GM10847 (cell line): ENCODE measurements around the gene SLC16A1.

Experiments
- POLR2A ChIP-seq: IDR thresholded peaks from 2 replicates; pipeline ENCODE4 v1.6.1; 2011; ENCODE audit not compliant: insufficient read length; ENCODE audit errors: extremely low read depth

The SLC16A1 gene

GRCh38 chr1:112904831-112905261 is 51.1 kb downstream of the SLC16A1 start:
- TF ChIP-seq POLR2A = no peak

DNA sequence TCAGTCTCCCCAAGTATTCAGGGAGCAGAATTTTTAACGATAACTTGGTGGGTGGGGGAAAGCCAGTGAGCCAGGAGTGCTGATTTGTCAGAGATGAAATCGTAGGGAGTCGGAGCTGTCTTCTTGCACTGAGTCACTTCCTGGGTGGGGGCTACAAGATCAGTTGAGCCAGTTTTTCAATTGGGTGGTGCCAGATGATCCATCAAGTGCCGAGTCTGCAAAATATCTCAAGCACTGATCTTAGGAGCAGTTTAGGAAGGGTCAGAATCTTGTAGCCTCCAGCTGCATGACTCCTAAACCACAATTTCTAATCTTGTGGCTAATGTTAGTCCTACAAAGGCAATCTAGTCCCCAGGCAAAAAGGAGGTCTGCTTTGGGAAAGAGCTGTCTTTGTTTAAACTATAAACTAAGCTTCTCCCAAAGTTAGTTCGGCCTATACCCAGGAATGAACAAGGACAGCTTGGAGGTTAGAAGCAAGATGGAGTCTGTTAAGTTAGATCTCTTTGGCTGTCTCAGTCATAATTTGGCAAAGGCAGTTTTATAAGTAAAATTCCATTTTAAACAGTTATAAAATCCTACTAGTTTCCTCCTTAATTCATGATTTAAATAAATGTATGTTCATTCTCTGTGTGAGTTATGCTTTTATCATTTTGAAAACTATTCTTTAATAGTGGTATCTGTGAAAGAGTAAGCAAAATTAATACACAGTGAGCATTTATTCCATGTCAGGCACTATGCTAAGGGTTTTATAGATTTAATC is 51.7 kb downstream of the SLC16A1 start:
- no peak for TF ChIP-seq POLR2A

DNA sequence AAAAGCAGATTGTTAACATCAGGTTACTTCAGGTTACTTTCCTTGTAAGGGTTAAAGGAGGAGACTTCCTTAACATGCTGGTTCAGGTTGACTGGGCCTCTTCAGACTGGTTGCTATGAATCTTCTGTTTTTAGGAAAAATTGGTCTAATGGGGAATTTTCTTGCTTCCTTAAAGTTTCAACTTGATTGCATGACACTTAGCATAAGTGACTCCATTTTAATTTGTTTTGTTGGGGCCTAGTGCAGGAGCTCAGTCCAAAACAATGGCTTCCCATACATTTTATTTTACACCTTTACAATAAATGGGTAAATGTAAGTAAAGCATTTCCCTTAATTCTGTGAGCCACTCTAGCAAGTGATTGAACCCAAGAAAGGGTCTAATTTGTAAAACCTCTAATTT is 53.8 kb downstream of the SLC16A1 start:
- no peak for TF ChIP-seq POLR2A

- no peak for TF ChIP-seq POLR2A
Observed at GRCh38 chr1:112901387-112901786, 54.6 kb downstream of the SLC16A1 start.

DNA sequence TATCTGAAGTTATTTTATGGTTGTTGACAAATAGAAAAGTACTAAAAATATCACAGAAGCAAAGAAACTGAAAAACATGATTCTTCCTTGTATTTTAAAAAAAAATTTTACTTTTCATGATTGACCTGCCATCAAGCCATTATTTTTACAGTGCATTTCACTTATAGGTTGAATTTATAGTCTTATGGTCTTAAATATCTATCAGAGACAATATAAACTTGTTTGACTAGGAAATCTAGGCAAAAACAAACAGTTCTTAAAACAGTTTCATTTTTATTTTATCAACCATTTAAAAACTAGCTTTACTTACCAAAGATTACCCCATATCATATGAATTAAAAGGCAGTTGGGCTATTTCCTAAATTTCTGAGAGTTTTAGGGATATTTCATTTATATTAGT is 59.2 kb downstream of the SLC16A1 start:
- TF ChIP-seq POLR2A = no peak

DNA sequence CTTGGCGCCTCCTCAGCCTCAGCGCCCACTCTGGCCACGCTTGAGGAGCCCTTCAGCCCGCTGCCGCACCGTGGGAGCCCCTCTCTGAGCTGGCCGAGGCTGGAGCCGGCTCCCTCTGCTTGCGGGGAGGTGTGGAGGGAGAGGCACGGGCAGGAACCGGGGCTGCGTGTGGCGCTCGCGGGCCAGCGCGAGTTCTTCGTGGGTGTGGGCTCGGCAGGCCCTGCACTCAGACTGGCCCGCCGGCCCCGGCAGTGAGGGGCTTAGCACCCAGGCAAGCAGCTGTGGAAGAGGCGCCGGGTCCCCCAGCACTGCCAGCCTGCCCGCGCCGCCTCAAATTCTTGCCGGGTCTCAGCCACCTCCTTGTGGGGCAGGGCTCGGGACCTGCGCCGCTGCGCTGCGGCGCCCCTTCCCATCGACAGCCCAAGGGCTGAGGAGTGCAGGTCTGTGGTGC is 61.4 kb downstream of the SLC16A1 start:
- TF ChIP-seq POLR2A = no peak

DNA sequence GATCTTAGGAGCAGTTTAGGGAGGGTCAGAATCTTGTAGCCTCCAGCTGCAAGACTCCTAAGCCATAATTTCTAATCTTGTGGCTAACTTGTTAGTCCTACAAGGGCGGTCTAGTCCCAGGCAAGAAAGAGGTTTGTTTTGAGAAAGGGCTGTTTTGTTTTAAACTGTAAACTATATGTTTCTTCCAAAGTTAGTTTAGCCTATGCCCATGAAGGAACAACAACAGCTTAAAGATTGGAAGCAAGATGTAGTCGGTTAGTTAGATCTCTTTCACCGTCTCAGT is 62.0 kb downstream of the SLC16A1 start:
- TF ChIP-seq POLR2A = no peak

DNA sequence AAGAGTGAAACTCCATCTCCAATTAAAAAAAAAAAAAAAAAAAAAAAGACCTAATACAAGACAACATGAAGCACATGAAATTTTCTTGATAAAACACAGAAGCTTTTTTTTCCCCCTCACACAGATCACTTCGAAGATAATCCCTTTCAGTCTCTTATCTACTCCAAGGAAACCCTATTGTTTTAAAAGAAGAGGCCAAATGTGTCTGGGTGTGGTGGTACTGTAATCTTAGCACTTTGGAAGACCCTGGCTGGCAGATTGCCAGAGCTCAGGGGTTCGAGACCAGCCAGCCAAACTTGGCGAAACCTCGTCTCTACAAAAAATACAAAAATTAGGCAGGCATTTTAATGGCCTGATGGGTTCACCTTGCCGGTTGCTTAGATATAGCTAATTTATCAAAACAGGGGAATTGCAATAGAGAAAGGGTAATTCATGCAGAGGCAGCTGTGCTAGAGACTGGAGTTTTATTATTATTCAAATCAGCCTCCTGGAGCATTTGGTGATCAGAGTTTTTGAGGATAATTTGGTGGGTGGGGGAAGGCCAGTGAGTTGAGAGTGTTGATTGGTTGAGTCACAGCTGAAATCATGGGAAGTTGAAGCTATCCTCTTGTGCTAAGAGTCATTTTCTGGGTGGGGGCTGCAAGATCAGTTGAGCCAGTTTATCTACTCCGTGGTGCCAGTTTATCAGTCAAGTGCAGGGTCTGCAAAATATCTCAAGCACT is 62.5 kb downstream of the SLC16A1 start:
- no peak for TF ChIP-seq POLR2A

DNA sequence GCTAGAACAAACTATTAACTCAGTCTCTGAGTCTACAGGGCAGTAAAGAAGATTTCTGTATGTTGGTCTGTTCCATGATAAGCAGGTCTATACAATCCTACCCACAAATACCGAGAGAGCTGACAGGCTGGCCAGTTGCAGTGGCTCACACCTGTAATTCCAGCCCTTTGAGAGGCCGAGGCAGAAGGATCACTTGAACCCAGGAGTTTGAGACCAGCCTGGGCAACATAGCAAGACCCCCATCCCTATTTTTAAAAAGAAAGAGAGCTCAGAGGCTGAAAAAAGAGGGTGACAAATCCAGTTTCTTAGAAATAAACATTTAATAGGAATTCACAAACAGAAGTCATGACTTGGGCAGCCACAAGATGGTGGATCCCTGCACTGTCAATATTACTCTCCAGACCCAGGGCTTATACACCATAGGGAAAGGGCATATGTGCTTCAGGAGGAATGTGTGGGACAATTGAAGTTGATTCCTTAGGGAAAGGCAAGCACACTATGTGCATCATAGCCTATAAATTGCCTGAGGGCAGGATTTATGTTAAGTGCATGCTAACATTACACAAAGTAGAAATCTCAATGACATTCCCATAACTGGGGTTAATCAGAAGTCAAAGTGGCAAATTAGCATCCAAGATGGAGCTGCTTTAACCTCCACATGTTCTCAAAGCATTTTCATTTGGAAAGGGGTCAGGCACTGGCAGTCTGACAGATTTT is 66.8 kb downstream of the SLC16A1 start:
- TF ChIP-seq POLR2A = no peak

DNA sequence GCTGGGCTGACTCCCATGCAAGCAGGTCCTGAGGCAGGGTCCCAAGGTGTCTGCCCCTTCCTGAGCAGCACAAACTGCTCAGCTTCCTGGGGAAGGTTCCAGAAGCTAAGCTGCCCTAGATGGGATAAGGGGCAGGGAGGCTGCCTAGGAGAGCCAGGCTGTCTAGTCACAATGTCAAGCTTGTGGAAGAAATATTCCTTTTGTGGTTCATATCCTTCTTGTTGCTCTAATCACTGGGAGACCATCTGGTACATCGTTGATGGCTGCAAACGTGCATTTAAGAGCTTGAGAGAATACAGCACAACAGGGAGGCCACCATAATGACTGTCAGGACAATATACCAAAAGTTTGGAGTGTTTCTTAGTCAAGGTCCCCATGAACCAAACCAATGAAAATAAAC is 67.4 kb downstream of the SLC16A1 start:
- no peak for TF ChIP-seq POLR2A

DNA sequence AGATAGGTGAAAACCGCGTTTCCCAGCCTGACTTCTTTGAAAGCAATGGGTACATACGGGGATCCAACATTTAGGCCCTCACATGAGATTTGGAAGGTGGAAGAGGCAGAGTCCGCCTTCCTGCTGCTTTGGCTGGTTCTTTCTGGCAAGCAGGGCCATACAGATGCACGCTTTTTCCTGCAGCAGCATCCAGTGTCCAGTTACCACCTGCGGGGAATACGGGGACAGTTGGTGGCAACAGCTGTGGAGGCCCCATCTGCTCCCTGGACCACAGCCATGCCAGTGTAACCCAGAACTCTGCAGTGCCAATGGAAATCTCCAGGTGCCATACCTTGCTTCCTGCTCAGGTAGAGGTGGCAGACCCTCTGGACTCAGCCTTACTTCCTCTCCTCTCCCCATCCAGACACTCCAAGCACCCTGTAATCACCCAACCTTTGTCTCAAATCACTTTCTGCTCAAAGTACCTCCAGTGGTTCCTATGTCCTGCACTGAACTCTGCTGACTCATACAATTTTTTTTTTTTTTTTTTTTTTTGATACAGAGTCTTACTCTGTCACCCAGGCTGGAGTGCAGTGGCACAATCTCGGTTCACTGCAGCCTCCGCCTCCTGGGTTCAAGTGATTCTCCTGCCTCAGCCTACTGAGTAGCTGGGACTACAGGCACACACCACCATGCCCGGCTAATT is 68.3 kb downstream of the SLC16A1 start:
- TF ChIP-seq POLR2A = no peak

GRCh38 chr1:112882271-112882744 is 73.7 kb downstream of the SLC16A1 start:
- TF ChIP-seq POLR2A = no peak

DNA sequence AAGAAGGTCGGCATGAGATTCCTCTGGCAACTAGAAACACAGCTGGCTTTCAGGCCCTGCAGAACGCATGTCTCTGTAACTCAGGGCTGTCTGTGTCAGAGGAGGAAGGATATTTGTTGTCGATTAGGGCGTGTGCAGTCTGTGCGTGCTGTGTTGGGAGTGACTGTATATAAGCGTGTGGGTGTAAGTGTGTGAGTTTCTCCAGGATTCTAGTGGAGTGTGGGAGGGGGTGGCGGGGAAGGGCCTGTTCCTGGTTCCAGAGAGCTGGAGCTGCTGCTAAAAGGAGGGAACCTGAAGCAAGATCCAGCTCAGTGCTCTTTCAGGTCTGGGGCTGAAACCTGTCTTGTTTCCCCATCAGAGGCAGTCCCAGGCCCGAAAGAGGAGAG is 74.3 kb downstream of the SLC16A1 start:
- no peak for TF ChIP-seq POLR2A

DNA sequence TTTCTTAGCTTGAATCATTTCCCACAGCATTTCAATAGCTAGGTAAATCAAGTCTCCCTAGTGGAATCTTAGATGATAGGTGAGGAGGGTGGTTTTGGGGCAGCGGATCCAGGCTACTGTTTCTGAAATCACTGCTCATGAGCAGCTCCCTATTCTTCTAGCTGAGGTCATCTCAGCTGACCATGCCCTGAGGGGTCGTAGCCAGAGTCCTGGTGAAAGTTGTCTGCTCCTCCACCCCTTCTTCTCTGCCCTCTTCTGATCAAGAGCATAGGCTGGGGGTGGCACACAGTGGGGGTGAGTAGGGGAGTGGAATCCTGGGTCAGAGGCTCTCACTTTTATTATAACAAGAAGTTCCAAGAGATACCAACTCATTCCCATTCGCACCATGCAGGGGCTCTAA is 76.2 kb downstream of the SLC16A1 start:
- no peak for TF ChIP-seq POLR2A

DNA sequence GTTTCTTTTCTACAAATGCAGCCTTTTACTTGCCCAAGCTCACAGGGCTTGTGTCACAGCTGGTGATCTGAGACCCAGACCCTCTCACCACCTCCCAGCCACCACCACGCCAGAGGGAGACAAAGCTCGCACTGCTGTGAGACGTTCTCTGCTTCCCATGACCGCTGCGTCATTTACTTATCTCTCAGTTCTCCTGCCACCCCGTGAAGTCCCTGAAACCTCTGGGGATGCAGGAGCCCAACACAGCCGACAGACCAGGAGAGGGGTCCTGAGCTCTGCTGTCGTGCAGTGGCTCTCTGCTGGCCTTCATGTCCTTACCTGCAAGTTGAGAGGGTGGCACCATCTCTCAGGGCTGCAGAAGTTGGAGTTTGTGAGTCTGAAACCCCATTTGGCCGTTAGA is 77.7 kb downstream of the SLC16A1 start:
- no peak for TF ChIP-seq POLR2A

GRCh38 chr1:112877750-112878149 is 78.2 kb downstream of the SLC16A1 start:
- no peak for TF ChIP-seq POLR2A

DNA sequence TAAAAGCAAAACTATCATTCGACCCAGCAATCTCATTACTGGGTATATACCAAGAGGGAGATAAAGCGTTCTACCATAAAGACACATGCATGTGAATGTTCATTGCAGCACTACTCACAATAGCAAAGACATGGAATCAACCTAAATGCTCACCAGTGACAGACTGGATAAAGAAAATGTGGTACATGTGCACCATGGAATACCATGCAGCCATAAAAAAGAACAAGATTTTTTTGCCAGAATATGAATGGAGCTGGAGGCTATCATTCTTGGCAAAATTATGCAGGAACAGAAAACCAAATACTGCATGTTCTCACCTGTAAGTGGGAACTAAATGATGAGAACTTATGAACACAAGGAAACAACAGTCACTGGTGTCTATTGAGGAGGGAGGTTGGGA is 79.7 kb downstream of the SLC16A1 start:
- no peak for TF ChIP-seq POLR2A
